ENCODE data around the gene TDRD10.

Gene TDRD10

GRCh38 chr1:154474802-154475201 lies 27.2 kb upstream of the TDRD10 start:
- no peak for DNase-seq (ENCODE audit: extremely low spot score)
- ChIA-PET POLR2A (no interaction called here), CTCF (no interaction called here)
- TF ChIP-seq LEF1 (IDR thresholded peaks at IDR 0.05; ENCODE audit: borderline replicate concordance) = no peak
- no peak for TF ChIP-seq ZNF384 (IDR thresholded peaks at IDR 0.05)
- no peak for TF ChIP-seq HDGF (IDR thresholded peaks at IDR 0.05; ENCODE audit: borderline replicate concordance)
- no peak for TF ChIP-seq CTBP1 (IDR thresholded peaks at IDR 0.05; ENCODE audit: borderline replicate concordance)
- TF ChIP-seq FOXM1 (IDR thresholded peaks at IDR 0.05; ENCODE audit: borderline replicate concordance) = no peak

DNA sequence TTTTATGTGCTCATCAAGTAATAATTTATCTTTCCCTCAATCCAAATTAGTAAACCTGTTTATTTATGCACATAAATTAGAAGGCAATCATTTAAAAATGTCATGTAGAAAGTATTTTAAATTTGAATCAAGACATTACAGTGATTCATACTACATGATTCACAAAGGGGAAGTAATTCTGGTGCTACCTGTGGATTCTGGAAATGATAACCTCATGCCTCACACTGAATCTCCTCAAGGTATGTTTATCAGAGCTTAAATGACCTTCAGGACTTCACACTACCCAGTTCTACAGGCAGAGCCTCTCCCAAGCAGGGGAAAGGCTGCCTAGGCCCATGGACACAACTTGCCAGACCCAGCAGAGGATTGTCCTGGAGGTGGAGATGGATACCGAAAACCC lies 25.2 kb upstream of the TDRD10 start:
- DNase-seq (ENCODE audit: extremely low spot score) = no peak
- POLR2A ChIA-PET = no interaction called here
- CTCF ChIA-PET = no interaction called here
- TF ChIP-seq FOXK2 (IDR thresholded peaks at IDR 0.05) = no peak
- TF ChIP-seq SUZ12 (IDR thresholded peaks at IDR 0.05) = no peak
- TF ChIP-seq BHLHE40 (IDR thresholded peaks at IDR 0.05; ENCODE audit: borderline replicate concordance) = no peak
- no peak for TF ChIP-seq NFRKB (IDR thresholded peaks at IDR 0.05)
- TF ChIP-seq TARDBP (IDR thresholded peaks at IDR 0.05) = no peak
- TF ChIP-seq L3MBTL2 (conservative IDR thresholded peaks at IDR 0.05) = no peak
- no peak for TF ChIP-seq LEF1 (IDR thresholded peaks at IDR 0.05; ENCODE audit: borderline replicate concordance)
- TF ChIP-seq SP1 (IDR thresholded peaks at IDR 0.05) = no peak
- TF ChIP-seq ARNT (IDR thresholded peaks at IDR 0.05) = no peak
- TF ChIP-seq HDGF (IDR thresholded peaks at IDR 0.05; ENCODE audit: borderline replicate concordance) = no peak
- TF ChIP-seq ELF4 (IDR thresholded peaks at IDR 0.05) = no peak

GRCh38 chr1:154478013-154478412 lies 24.0 kb upstream of the TDRD10 start:
- TF ChIP-seq HDGF (IDR thresholded peaks at IDR 0.05; ENCODE audit: borderline replicate concordance) (no peak), ELF4 (IDR thresholded peaks at IDR 0.05) (no peak), CTBP1 (IDR thresholded peaks at IDR 0.05; ENCODE audit: borderline replicate concordance) (no peak), FOXM1 (IDR thresholded peaks at IDR 0.05; ENCODE audit: borderline replicate concordance) (no peak), FOXA1 (IDR thresholded peaks at IDR 0.05) (no peak), SP1 (IDR thresholded peaks at IDR 0.05) (no peak), TARDBP (IDR thresholded peaks at IDR 0.05) (no peak), NFRKB (IDR thresholded peaks at IDR 0.05) (no peak), FOXK2 (IDR thresholded peaks at IDR 0.05) (no peak), L3MBTL2 (conservative IDR thresholded peaks at IDR 0.05) (no peak), PKNOX1 (IDR thresholded peaks at IDR 0.05) (no peak), SUZ12 (IDR thresholded peaks at IDR 0.05) (no peak), BHLHE40 (IDR thresholded peaks at IDR 0.05; ENCODE audit: borderline replicate concordance) (no peak), LEF1 (IDR thresholded peaks at IDR 0.05; ENCODE audit: borderline replicate concordance) (no peak)
- ChIA-PET POLR2A (no interaction called here), CTCF (no interaction called here)
- no peak for DNase-seq (ENCODE audit: extremely low spot score)

- TF ChIP-seq ELF4 (IDR thresholded peaks at IDR 0.05) (no peak), FOXM1 (IDR thresholded peaks at IDR 0.05; ENCODE audit: borderline replicate concordance) (no peak), PKNOX1 (IDR thresholded peaks at IDR 0.05) (no peak), CTBP1 (IDR thresholded peaks at IDR 0.05; ENCODE audit: borderline replicate concordance) (no peak), BHLHE40 (IDR thresholded peaks at IDR 0.05; ENCODE audit: borderline replicate concordance) (no peak), SP1 (IDR thresholded peaks at IDR 0.05) (no peak), ARNT (IDR thresholded peaks at IDR 0.05) (no peak), FOXK2 (IDR thresholded peaks at IDR 0.05) (no peak), SUZ12 (IDR thresholded peaks at IDR 0.05) (no peak), ZNF384 (IDR thresholded peaks at IDR 0.05) (no peak), FOXA1 (IDR thresholded peaks at IDR 0.05) (no peak), HDGF (IDR thresholded peaks at IDR 0.05; ENCODE audit: borderline replicate concordance) (no peak)
- POLR2A ChIA-PET = no interaction called here
- DNase-seq (ENCODE audit: extremely low spot score) = no peak
- CTCF ChIA-PET = interaction anchor here (0.6 to 4.7 kb wide), 3 partner anchors 64 to 667 kb away, joined by 3 to 47 read pairs (median 4); no protein-coding TSS in a partner anchor
Observed at GRCh38 chr1:154478639-154479038, 23.4 kb upstream of the TDRD10 start.

GRCh38 chr1:154479764-154480421 lies 22.1 kb upstream of the TDRD10 start:
- ChIA-PET CTCF (interaction anchor here (0.6 to 4.7 kb wide), 10 partner anchors 8 to 389 kb away, joined by 3 to 47 read pairs (median 4); no protein-coding TSS in a partner anchor), POLR2A (no interaction called here)
- TF ChIP-seq NFRKB (IDR thresholded peaks at IDR 0.05) (no peak), SP1 (IDR thresholded peaks at IDR 0.05) (no peak), LEF1 (IDR thresholded peaks at IDR 0.05; ENCODE audit: borderline replicate concordance) (no peak), FOXM1 (IDR thresholded peaks at IDR 0.05; ENCODE audit: borderline replicate concordance) (no peak)
- DNase-seq (ENCODE audit: extremely low spot score) = peak; percentile 91

DNA sequence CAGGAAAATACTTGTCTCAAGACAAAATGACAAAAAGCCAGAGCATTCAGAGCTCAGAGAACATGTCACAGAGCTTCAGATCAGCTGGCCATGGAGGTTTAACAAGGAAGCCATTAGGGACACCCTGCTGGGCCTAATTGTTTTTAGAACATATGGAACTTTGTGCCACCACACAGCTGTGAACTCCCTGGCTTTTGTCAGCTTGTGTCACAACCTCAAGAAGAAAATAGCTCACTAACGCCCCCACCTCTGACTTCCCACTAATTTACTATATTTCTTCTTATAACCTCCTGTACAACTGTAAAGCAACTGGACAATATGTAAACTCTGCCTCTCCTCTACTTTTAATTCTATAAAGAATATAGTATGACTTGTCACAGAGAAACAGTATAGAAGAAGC lies 21.0 kb upstream of the TDRD10 start:
- TF ChIP-seq FOXK2 (IDR thresholded peaks at IDR 0.05) (no peak), ARNT (IDR thresholded peaks at IDR 0.05) (no peak), SUZ12 (IDR thresholded peaks at IDR 0.05) (no peak), SP1 (IDR thresholded peaks at IDR 0.05) (no peak), FOXM1 (IDR thresholded peaks at IDR 0.05; ENCODE audit: borderline replicate concordance) (no peak), TARDBP (IDR thresholded peaks at IDR 0.05) (no peak), LEF1 (IDR thresholded peaks at IDR 0.05; ENCODE audit: borderline replicate concordance) (no peak), PKNOX1 (IDR thresholded peaks at IDR 0.05) (no peak), ZNF384 (IDR thresholded peaks at IDR 0.05) (no peak), CTBP1 (IDR thresholded peaks at IDR 0.05; ENCODE audit: borderline replicate concordance) (no peak), NFRKB (IDR thresholded peaks at IDR 0.05) (no peak)
- CTCF ChIA-PET = interaction anchor here (0.7 to 4.7 kb wide), 13 partner anchors 9 to 686 kb away, joined by 3 to 47 read pairs (median 3); no protein-coding TSS in a partner anchor
- POLR2A ChIA-PET = no interaction called here
- DNase-seq (ENCODE audit: extremely low spot score) = no peak

Data from HEK293T (cell line).